ENCODE results near the gene RPS15A.

The RPS15A gene

DNA sequence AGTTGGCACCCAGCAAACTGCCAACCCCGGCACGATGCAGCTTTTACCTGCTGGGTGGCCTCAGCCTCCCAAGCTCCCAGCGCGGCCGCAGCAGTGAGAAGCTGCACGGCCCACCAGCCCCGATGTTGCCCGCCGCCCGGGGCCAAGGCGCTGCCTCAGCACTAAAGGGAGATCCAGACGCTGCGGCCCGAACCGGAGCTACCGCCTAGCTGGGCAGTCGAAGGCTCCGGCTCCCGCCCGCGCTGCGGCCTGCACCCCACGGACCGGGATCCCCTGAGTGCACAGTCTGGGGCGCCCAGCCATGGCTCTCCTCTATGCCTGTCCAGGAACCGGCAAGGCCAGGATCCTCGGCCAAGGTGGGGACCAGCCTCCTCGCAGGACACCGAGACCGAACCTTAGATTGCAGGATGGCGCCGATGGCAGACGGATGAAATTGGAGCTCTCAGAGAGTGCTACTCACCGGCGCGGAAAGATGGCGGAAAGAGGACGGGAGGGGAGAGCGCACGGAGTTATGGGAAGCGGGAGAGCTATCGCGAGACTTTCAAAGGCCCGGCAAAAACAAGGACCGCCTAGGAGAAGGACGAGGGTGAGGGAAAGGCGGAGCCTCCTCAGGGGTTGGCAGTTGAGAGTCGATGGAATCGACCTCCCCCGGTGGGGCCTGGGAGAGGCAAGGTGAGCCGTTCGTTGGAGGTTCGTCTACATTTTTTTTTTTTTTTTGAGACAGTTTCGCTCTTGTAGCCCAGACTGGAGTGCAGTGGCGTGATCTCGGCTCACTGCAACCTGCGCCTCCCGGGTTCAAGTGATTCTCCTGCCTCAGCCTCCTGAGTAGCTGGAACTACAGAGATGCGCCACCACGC, at the start of gene RPS15A:
RPS15A (minus strand) TSS at position 485 of the 857 bp plus-strand sequence. CDS start 1,221 bp downstream, outside the sequence.
- peak; percentile 94 for DNase-seq

DNA sequence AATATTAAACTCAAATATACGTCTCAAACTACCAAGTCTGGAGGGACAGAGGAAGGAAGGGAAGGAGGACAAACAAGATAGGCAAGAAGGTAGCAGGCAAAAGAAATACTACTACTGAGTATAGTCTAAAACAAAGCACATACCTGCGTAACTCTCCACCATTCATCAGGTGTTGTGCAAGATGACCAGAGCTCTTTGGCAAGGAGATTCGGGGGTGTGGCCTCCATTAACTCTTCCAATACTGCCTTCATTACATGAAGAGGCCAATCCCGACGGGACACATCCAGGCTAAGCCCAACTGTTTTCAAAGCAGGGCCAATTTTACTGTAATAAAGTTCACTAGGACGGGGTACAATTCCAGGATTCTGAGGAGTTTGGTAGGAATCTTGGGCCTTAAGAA, 49.4 kb upstream of the RPS15A start:
- no peak for DNase-seq

DNA sequence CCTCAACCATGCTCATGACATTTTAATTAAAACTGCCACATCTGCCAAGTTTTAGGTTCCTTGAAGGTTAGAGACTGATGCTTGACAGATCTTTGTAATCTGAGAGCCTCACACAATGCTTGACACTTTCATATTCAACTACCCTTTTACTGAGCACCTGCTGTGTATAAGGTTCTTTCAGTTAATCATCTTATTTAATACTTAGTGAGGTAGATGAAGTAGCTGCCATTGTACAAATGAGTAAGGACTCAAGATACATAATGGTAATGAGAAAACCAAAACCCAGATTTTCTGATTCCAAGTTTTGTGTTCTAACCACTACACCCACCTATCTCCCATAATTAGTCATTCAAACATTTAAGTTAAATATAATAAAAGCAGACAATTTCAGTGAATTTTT, 46.6 kb upstream of the RPS15A start:
- no peak for DNase-seq

DNA sequence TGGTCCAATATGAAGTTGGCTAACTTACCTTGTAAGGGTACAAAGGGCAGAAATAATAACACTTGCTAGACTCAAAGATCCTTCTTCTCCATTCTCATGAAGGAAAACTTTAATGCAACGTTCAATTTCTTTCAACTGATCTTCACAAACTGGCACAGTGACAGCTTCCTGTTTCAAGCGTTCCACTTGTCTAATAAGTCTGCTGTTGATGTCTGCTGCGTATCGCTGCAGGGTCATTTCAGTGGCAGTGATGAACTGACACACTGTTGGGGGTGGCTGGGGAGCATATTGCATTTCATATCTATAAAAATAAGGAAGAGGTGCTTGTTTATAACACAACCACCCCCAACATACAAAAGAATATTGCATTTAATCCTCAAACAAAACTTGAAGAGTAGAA, 44.7 kb upstream of the RPS15A start:
- DNase-seq = no peak

DNA sequence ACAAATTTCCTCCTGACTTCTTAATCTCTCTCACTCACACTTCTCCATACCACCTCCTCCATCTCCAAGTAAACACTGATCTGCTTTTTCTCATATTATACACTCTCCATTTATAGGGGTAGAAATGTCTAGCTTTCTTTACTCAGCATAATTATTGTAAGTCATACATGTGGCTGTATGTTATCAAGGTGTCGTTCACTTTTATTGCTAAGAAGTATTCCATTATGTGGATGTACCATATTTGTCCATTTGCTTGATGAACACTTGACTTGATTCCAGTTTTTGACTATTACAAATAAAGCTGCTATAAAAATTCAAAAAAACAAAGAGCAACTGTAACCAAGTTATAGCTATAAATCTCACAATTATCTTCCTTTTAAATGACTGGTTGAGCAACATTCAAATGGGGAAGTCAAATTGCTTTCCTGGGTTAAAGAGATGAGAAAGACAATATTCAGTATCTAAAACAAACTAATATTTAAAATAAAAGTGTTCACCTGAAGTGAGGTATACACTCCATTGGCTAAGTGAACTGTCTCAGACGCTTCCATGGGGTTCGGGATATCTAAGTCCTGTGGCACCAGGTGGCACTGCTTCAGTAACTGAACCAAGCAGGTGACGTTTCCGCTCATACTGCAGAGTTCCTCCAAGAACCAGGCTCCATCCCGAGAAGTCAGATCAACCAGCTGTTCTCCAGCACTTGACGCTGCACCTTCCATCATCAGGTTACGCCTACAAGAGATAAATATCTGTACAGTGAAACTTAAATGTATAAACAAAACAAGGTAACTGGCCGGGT, 43.8 kb upstream of the RPS15A start:
- DNase-seq = no peak

DNA sequence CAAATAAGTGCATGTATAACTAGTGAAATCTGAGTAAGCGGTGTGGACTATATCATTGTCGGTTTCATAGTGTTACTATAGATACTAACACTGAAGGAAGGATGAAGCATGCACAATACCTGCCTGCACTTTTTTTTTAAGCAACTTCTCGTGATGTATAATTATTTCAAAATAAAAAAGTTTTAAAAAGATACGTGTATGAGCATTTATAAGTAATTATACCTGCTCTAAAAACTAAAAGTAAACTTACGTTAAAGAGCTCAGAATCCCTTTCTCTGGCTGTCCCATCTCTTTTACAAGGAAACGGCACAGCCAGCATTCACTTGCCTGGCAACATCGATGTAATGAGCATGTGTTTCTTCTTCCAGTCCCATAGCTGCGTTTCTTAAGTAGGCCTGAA, 42.5 kb upstream of the RPS15A start:
- no peak for DNase-seq

DNA sequence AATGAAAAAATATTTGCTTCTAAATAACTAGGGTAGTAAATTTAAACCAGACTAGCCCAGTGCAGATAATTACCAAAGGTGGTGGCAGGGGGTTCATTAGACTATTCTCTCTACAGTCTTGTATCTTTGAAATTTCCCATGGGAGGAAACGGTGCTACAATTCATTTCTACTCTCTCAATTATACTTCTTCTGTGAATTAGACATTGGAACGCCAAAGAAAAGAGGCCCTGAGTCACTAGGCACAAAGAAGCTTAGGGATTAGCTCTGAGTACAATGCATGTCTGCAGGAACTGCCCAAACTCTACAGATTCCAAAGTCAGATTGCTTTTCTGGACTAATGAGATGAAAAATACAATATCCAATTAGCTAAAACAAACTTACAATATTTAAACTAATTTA, 41.9 kb upstream of the RPS15A start:
- no peak for DNase-seq

DNA sequence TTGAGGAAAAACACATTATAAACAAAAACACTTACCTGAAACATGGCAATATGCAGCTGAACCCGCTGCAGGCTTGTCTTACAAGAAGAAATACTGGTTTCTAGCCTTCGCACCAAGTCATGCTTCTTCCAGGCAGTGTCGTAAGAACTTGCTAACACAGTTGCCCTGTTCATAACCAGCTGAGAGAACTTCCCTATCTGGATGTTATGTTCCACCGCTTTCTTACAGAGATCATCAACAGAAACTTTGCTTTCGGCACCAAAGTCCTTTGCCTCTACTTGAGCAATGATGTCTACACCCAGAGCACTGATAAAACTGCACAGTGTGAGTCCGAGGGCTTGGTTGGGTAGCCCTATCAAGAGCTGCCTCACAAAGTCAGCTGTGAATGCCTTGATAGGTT, 39.1 kb upstream of the RPS15A start:
- no peak for DNase-seq

DNA sequence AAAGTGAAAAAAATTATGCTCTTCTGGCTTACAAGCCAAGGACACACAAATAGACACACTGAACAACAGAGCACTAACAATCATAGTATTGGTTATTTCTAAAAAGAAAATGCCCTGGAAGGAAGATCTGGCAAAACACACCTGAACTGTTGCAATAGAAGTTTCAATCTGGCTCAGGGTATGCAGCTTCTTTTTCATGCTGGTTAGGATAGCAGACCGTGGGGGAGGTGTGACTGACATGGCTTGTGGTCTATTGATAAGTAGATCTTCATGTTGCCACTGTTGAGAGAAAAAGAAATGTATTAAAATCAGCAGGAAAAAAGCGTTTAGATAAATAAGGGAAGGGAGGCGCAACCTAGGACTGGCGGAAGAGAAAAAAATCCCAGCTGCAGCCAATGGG, 37.8 kb upstream of the RPS15A start:
- DNase-seq = no peak

DNA sequence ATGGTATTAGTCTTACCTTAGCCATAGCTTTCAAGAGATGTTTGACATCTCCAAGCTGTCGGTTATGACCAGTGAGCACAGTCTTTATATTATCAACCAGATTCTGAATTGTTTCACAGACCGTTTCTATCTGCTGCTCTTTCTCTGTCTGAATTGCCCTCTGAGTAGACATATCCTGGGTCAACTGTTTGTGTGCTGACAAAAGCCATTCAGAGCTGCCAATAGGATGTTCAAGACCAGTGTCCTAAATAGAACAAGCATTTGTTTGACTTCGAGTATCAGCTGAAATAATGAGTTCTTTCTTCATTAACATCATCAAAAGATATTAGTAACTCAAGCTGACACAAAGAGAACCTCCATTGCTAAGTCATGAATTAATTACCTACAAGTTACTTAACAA, 26.2 kb upstream of the RPS15A start:
- no peak for DNase-seq

DNA sequence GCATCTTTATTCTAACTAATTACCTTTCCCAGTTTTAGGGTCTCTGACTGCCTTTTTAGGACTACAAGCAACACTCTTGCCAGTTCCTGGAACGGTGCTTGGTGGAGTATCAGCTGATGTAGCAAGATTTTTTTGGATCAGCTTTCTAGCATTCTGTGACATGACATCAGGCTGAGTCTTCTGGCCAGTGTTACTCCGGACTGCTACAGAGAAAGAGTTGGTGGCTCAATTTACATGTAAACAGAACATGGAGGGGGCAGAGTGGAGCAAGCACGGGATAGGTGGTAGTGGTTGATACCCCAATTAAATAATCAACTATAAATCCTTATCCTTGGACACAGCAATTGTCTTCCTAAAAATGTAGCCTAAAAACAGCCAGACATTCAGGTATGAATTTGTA, 21.8 kb upstream of the RPS15A start:
- DNase-seq = no peak

DNA sequence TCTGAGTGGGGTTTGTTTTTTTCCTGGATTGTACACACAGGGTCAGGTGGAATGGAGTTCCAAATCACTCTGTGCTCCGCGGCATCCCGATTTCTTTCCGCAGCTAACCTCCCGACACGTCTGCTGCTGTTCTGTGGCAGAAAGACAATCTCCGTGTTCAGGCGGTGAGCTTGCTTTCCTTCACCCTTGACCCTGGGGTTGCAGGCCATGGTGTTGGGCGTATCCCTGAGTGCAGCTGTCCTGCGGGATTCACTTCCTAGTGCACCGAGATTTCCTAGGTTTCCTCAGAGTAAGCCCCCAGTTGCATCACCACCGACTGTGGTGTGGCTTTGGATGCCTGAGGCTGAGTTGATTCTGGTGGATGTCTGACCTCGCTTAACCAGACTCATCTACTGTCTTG, 19.0 kb upstream of the RPS15A start:
- no peak for DNase-seq

DNA sequence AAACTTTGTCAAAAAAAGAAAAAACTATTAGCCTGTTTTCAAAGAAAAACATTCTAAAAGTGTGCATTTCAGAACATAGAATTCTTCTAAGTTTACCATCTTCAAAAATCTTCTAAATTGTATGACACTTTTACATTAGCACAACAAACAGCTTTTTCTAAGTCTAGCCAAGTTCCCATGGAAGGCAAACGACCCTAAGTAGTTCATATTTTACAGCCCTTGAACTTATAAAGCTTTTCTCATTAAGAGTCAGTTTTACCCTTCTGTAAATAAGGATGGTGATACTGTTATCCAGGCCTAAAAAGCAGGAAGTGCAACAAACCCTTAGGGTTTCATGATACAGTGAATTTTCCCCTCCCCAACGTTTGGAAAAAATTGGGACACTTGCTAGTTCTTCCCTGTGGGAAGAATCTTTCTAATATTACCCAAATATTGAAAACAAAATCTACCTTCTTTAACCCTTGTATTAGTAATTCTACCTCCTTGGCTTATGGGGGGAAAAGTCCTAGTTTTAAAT, 15.2 kb upstream of the RPS15A start:
- no peak for DNase-seq

DNA sequence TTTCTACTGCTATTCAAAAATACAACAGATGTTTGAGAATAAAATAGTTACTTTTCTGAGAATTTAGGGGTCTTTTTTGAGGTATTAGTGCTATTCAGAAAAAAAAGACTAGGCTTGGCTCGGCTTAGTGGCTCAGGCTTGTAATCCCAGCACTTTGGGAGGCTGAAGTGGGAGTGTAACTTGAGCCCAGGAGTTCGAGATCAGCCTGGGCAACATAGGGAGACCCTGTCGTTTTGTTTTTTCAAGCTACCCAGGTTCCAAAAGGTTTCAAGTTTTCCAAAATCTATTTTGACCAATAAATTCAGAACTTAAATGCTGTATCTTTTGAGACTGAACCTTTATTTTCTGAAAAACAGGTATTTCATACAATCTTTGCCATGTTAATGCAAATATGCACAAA, 14.4 kb upstream of the RPS15A start:
- DNase-seq = no peak

DNA sequence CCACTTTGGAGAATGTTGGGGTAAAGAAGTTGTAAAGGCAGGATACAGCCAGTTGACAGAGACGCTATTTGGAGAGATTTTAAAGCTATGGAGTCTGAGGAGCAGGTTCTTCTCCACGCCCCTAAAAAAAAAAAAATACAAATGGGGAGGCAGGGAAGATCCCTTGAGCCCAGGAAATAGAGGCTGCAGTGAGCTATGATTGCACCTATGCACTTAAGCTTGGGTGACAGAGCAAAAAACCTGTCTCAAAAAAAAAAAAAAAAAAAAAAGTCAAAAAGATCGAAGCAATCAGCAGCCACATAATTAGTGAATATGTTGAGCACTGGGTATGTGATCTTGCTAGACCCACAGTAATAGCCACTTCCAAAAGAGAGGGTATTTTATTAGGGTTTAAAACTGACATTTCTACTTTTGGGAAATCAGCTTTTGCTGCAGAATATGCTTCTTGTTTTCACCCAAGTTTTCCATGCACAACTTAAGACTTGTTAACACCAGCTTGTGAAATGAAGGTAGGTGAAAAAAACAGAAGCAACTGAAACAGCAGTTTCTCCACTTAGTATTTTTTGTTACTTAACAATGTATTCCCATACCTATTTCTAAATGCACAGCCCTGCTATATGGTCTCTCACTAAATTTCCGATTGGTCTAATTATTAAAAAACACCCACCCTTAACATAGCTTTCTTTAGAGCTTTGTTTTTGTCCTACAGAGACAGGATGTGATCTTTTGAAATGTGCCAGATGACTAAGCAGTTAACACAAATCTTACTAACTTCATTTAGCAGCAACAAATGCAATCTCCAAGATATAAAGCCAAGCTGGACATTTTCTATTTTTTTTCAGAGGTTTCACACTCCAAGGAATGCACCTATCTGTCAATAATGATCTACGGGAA, 13.7 kb upstream of the RPS15A start:
- DNase-seq = peak; percentile 6

DNA sequence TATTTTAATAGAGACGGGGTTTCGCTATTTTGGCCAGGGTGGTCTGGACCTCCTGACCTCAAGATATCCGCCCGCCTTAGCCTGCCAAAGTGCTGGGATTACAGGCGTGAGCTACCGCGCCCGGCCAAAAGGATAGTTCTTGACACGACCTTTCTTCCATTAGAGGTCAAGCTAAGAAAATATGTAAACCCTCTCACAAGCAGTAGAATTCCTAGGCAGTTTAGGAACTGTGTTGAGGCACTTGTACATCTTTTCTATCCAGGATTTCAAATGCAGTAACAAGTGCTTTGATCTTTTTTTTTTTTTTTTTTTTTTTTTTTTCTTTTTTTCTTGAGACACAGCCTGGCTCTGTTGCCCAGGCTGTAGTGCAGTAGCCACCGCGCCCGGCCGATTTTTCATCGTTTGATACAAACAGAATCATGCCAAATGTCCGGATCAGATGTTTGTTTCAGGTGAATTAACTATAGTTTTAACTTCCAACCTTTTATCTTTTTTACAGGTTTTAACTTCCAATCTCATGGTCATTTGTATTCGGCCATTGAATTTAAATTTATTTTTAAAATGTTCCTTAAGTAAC, 12.7 kb upstream of the RPS15A start:
- DNase-seq = no peak

DNA sequence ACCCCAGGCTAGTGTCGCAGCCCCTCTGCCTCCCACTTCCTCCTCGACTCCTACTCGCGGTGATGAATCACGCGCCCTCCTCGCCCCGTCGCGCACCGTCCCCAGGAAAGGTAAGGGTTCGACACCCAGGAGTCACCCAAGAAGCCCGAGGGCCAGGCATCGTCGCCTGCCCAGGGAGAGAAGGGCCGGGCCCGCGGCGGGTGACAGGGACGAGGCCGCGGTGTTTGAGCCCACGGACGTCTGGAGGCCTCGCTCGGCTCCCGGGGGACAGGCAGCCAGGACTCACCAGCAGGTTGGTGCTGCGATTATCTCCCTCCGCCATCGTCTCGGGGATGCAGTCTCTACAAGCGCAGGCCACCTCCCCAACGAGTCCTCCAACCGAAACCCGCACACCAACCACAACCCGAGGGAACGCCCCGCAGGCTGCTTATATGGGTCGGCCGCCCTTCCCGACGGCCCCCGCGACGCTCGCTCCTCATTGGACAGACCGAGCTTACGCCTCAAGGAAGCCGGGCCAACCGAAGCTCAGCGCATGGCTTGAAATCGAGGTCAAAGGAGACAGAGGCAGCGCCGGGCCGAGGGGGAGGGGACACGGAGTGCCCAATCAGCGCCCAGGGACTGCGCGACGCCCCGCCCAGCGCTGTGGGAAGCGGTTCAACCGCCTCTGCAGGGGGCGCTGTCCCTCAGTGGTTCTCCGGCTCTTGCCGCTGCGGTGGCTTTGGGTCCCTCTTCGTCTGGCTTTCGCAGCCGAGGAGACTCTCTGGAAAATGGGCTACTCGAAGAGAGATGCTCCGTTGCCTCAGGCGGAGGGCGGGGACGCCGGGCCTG, 11.2 kb upstream of the RPS15A start, which contains the start of gene ARL6IP1:
ARL6IP1 (minus strand) TSS at position 405 of the 828 bp plus-strand sequence; CDS start at position 322, 83 bp downstream.
- peak; percentile 99 for DNase-seq

DNA sequence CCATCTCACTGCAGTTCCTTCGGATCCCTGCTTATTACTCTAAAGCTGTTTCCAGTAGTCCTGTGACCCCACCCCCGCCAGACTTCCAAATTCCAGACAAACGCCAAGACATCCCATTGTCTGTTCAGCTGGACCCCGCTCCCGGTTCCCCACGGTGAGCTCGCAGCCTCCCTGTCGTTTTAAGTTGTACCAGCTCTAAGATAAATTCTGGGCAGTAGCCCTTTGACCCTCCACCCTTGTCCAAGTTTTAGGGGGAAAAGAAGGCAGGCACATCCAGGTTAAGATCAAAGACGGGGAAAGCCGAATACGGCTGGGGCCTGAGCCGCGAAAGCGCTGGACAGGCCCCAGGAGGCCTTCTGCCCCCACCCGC, 10.6 kb upstream of the RPS15A start:
- no peak for DNase-seq

DNA sequence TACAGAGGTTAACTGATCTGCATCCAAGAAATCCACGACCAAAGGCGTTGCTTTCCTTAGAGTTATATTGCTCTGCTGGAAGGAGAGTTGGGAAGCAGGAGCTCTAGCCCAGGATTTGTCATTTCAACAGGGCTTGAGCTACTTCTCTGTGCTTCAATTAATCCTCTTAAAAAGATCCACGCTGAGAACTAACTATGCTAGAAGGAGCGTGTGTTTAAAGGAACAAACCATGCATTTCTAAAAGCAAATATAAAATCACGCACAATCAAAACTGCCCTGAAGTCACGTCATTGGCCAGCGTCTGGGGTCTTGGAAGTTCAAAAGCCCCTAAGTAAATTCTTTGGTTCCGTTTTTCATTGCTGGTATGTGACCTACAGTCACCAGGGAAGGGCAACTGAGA, 10.2 kb upstream of the RPS15A start:
- no peak for DNase-seq

DNA sequence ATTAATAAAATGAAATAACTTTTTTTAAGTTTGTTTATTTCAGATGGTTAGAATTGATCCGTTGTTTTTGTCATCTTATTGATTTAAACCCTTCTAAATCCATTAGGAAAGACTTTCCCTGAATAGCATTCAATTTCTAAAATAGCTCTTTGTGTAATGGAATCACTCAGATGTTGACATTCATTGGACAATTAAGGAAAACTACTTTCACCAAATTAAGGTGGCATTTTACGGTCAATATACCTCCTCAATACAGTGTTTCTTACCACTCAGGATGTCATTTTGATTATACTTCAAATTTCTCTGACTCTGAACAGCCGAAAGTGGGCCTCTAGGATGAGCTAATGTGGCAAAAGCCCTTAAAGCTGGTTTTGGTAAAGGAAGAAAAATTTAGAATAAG, 9.4 kb upstream of the RPS15A start:
- no peak for DNase-seq

DNA sequence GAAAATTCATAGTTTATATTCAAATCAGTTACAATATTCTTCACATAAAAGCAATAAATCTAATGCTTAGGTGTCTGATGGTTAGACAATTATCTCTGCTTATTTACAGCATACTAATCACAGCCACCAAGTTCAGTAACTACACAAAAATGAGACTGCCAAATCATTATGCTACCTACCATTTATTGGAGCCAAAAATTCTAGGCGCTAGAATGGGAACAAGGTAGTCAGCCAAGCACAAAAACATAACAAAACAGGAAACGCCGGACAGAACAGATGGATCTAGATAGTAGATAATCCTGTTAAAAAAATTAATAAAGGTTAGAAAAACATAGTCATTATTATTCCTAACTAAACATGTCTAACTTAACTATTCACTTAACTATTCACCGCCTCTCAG, 7.6 kb upstream of the RPS15A start:
- DNase-seq = no peak

DNA sequence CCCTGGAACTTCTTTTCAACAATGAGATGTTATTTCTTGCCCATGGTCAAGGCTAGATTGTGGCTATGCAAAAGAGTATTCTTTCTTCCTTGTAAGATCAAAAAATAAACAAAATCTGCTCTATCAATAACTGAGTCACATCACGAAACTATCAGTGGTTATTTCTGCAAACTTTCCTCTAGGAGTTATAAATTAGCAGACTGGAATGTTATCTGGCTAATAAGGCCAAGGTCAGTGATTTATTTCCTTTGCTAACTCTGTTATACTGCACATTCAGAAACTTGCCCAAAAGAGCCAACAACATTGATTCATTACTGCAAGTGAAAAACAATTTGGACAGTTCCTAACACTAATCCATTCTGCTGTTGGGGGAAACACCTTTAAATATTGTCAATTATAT, 6.2 kb upstream of the RPS15A start:
- no peak for DNase-seq
